Measurements from ENCODE around the gene SLC36A3.

DNA sequence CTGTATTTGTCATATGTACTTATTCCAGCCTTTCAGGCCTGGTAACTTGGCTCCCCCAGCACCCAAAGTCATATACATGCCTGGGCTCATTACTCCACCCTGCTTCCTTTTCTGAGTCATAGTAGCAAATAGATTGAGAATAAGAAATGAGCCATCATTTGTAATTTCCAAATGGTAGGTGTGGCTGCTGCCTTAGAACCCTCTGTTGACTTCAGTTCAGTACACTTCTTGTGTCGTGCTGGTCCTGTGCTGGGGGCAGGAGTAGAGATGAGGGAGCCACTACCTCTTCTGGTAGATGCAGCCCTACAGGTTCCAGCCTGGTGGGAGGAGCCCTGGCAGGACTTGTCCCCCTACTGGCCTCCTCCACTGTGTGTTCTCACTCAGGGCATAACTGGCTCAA, 39.5 kb downstream of the SLC36A3 start:
- TF ChIP-seq EZH2 (IDR thresholded peaks at IDR 0.05; ENCODE audit: borderline replicate concordance, insufficient read depth, low read depth, low read length, poor library complexity, severe bottlenecking): no peak
- TF ChIP-seq, protein P1, sequence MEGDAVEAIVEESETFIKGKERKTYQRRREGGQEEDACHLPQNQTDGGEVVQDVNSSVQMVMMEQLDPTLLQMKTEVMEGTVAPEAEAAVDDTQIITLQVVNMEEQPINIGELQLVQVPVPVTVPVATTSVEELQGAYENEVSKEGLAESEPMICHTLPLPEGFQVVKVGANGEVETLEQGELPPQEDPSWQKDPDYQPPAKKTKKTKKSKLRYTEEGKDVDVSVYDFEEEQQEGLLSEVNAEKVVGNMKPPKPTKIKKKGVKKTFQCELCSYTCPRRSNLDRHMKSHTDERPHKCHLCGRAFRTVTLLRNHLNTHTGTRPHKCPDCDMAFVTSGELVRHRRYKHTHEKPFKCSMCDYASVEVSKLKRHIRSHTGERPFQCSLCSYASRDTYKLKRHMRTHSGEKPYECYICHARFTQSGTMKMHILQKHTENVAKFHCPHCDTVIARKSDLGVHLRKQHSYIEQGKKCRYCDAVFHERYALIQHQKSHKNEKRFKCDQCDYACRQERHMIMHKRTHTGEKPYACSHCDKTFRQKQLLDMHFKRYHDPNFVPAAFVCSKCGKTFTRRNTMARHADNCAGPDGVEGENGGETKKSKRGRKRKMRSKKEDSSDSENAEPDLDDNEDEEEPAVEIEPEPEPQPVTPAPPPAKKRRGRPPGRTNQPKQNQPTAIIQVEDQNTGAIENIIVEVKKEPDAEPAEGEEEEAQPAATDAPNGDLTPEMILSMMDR (IDR thresholded peaks at IDR 0.05): no peak
